ENCODE data around the gene TRIP13. TPM values are rescaled to one million over a fixed set of nuclear protein-coding genes. Genes with fewer than 3 reads are reported as not detected.

The TRIP13 gene
- polyA plus RNA-seq, 3 donors = 0.24 to 1.2 TPM; not detected in 1

GRCh38 chr5:891117-891836, 1.4 kb upstream of the TRIP13 start:
- Histone ChIP-seq H3K4me3 (replicated peaks in 1 of 3; ENCODE audit: low read depth in 2 of 3, low read length in 3 of 3) (peak overlapping the region; percentile 73 to 88 (median 76)), H3K4me1 (ENCODE audit: control insufficient read depth in 1 of 2, insufficient read depth in 2 of 2, low read length in 2 of 2) (peaks cover 22 to 28% of the 10 kb centered on the region in 2 donors), H4K20me1 (ENCODE audit: insufficient read depth, low read length) (peaks cover 28% of the 10 kb centered on the region), H3K4me2 (replicated peaks; ENCODE audit: extremely low read depth, low read length, poor library complexity, severe bottlenecking) (peak overlapping the region; percentile 90), H3K27me3 (ENCODE audit: control insufficient read depth in 2 of 2, insufficient read depth in 2 of 2, low read length in 2 of 2) (no peaks in the 10 kb centered on the region), H3K27ac (ENCODE audit: low read depth in 1 of 2, low read length in 2 of 2) (peak overlapping the region; percentile 10 to 90), H3K9me3 (replicated peaks in 1 of 2; ENCODE audit: control insufficient read depth in 1 of 2, insufficient read depth in 1 of 2, low read length in 2 of 2) (no peaks in the 10 kb centered on the region), H3K79me2 (ENCODE audit: insufficient read depth, low read length) (peaks cover 41% of the 10 kb centered on the region), H2AFZ (ENCODE audit: insufficient read depth, low read depth, low read length, poor library complexity, severe bottlenecking) (peak overlapping the region; percentile 83), H3K36me3 (replicated peaks in 1 of 2; ENCODE audit: control insufficient read depth in 1 of 2, insufficient read depth in 2 of 2, low read length in 2 of 2) (peaks cover 46 to 65% of the 10 kb centered on the region in 2 donors), H3K9ac (ENCODE audit: insufficient read depth, low read length, poor library complexity, severe bottlenecking) (peak overlapping the region; percentile 86)
- H3K36me3 Mint-ChIP-seq = peaks cover 54 to 66% of the 10 kb centered on the region in 2 donors
- DNase-seq = peak in 1 of 3 donors; percentile 8
- peak overlapping the region; percentile 87 to 96 (median 90) for H3K27ac Mint-ChIP-seq
- intact Hi-C loops (cut with micrococcal nuclease) = loop anchor here (5.0 to 10.0 kb wide), 5 partner anchors 279 to 914 kb away; partner anchors contain the start of genes CEP72 (in 1 of the 2), CLPTM1L (in 1 of the 2), NDUFS6 (in 1 of the 2) and PDCD6 (in 1 of the 2)
- no peaks in the 10 kb centered on the region for H3K9me3 Mint-ChIP-seq
- TF ChIP-seq CTCF (IDR thresholded peaks at IDR 0.05) = no peak
- peak overlapping the region; percentile 89 to 93 for H3K4me3 Mint-ChIP-seq
- 55% methylated on average over 27 of the region's 34 CpGs for WGBS (ENCODE audit: insufficient coverage)
- H3K4me1 Mint-ChIP-seq = peaks cover 19% of the 10 kb centered on the region
- H3K27me3 Mint-ChIP-seq (ENCODE audit: low read depth in 3 of 3) = peaks cover 0 to 2% (median 0%) of the 10 kb centered on the region in 3 donors

GRCh38 chr5:891837-892393, 769 bp upstream of the TRIP13 start:
- Mint-ChIP-seq H3K9me3 (no peaks in the 10 kb centered on the region), H3K36me3 (peaks cover 50 to 66% of the 10 kb centered on the region in 2 donors), H3K27me3 (ENCODE audit: low read depth in 3 of 3) (peaks cover 0 to 2% (median 0%) of the 10 kb centered on the region in 3 donors), H3K4me1 (peaks cover 19% of the 10 kb centered on the region), H3K27ac (peak overlapping the region; percentile 87 to 96 (median 90)), H3K4me3 (peak overlapping the region; percentile 89 to 93)
- intact Hi-C loops (cut with micrococcal nuclease) = loop anchor here (5.0 to 10.0 kb wide), 5 partner anchors 280 to 913 kb away; partner anchors contain the start of genes CEP72 (in 1 of the 2), CLPTM1L (in 1 of the 2), NDUFS6 (in 1 of the 2) and PDCD6 (in 1 of the 2)
- peaks cover 41% of the 10 kb centered on the region for H3K79me2 ChIP-seq (ENCODE audit: insufficient read depth, low read length)
- WGBS (ENCODE audit: insufficient coverage) = 41% methylated on average over 11 of the region's 25 CpGs
- peak overlapping the region; percentile 86 for H3K9ac ChIP-seq (ENCODE audit: insufficient read depth, low read length, poor library complexity, severe bottlenecking)
- H3K36me3 ChIP-seq (replicated peaks in 1 of 2; ENCODE audit: control insufficient read depth in 1 of 2, insufficient read depth in 2 of 2, low read length in 2 of 2) = peaks cover 40 to 65% of the 10 kb centered on the region in 2 donors
- peak overlapping the region; percentile 90 for H3K4me2 ChIP-seq (replicated peaks; ENCODE audit: extremely low read depth, low read length, poor library complexity, severe bottlenecking)
- peak overlapping the region; percentile 10 to 90 for H3K27ac ChIP-seq (ENCODE audit: low read depth in 1 of 2, low read length in 2 of 2)
- H3K4me1 ChIP-seq (ENCODE audit: control insufficient read depth in 1 of 2, insufficient read depth in 2 of 2, low read length in 2 of 2) = peaks cover 22 to 28% of the 10 kb centered on the region in 2 donors
- no peaks in the 10 kb centered on the region for H3K9me3 ChIP-seq (replicated peaks in 1 of 2; ENCODE audit: control insufficient read depth in 1 of 2, insufficient read depth in 1 of 2, low read length in 2 of 2)
- H4K20me1 ChIP-seq (ENCODE audit: insufficient read depth, low read length) = peaks cover 28% of the 10 kb centered on the region
- peak overlapping the region; percentile 83 for H2AFZ ChIP-seq (ENCODE audit: insufficient read depth, low read depth, low read length, poor library complexity, severe bottlenecking)
- DNase-seq = no peak
- no peaks in the 10 kb centered on the region for H3K27me3 ChIP-seq (ENCODE audit: control insufficient read depth in 2 of 2, insufficient read depth in 2 of 2, low read length in 2 of 2)
- TF ChIP-seq CTCF (IDR thresholded peaks at IDR 0.05) = no peak
- peak overlapping the region; percentile 73 to 88 (median 76) for H3K4me3 ChIP-seq (replicated peaks in 1 of 3; ENCODE audit: low read depth in 2 of 3, low read length in 3 of 3)
